T follicular helper cell (primary cell): ENCODE measurements around the gene CDKL5.
"Not testable (repeated sequence)": the region's sequence is repeated elsewhere in the genome, so short reads cannot be mapped to it uniquely, and the experiment has no call there.

Experiments
- DNase-seq: peaks from one replicate; pipeline ENCODE4 v3.0.0-alpha.2; 2020; ENCODE audit warnings: low read depth

CDKL5 gene

GRCh38 chrX:18575744-18576143, 150.3 kb downstream of the CDKL5 start:
- DNase-seq: no peak

- no peak for DNase-seq
Measured at GRCh38 chrX:18577400-18577799, 152.0 kb downstream of the CDKL5 start.

- no peak for DNase-seq
Measured at GRCh38 chrX:18578546-18578945, 153.1 kb downstream of the CDKL5 start.

GRCh38 chrX:18579495-18579894, 154.1 kb downstream of the CDKL5 start:
- no peak for DNase-seq

GRCh38 chrX:18582910-18583493, 157.6 kb downstream of the CDKL5 start:
- no peak for DNase-seq

GRCh38 chrX:18589292-18589691, 163.9 kb downstream of the CDKL5 start:
- not testable (repeated sequence) for DNase-seq

GRCh38 chrX:18591834-18592233, 166.4 kb downstream of the CDKL5 start:
- DNase-seq: no peak

- no peak for DNase-seq
Measured at GRCh38 chrX:18594079-18594478, 168.7 kb downstream of the CDKL5 start.

- no peak for DNase-seq
Measured at GRCh38 chrX:18596096-18596495, 170.7 kb downstream of the CDKL5 start.

GRCh38 chrX:18598413-18598812, 173.0 kb downstream of the CDKL5 start:
- no peak for DNase-seq

- DNase-seq: no peak
Measured at GRCh38 chrX:18607966-18608365, 182.6 kb downstream of the CDKL5 start.

- no peak for DNase-seq
Measured at GRCh38 chrX:18613930-18614639, 188.7 kb downstream of the CDKL5 start.

- DNase-seq: no peak
Measured at GRCh38 chrX:18616688-18617406, 191.4 kb downstream of the CDKL5 start.

- DNase-seq: no peak
Measured at GRCh38 chrX:18617407-18617750, 192.0 kb downstream of the CDKL5 start.

- DNase-seq: no peak
Measured at GRCh38 chrX:18619288-18619687, 193.9 kb downstream of the CDKL5 start.

GRCh38 chrX:18620349-18620748, 194.9 kb downstream of the CDKL5 start:
- no peak for DNase-seq

- no peak for DNase-seq
Measured at GRCh38 chrX:18624599-18624998, 199.2 kb downstream of the CDKL5 start.

- DNase-seq: no peak
Measured at GRCh38 chrX:18630934-18631333, 205.5 kb downstream of the CDKL5 start.

- no peak for DNase-seq
Measured at GRCh38 chrX:18638398-18638797, 213.0 kb downstream of the CDKL5 start.

GRCh38 chrX:18639280-18639679, 213.9 kb downstream of the CDKL5 start:
- no peak for DNase-seq

GRCh38 chrX:18640686-18641085, 215.3 kb downstream of the CDKL5 start:
- DNase-seq: no peak

GRCh38 chrX:18643243-18643642, 217.8 kb downstream of the CDKL5 start:
- no peak for DNase-seq

GRCh38 chrX:18643853-18644252, 218.4 kb downstream of the CDKL5 start:
- no peak for DNase-seq
